Measurements from ENCODE around the gene MTRR.
A peak's percentile ranks its signal among the peaks of the same experiment; 100 is the strongest.

The MTRR gene

GRCh38 chr5:7857926-7858632 lies 10.9 kb upstream of the MTRR start:
- DNase-seq, result no peak

GRCh38 chr5:7866196-7866595 lies 2.8 kb upstream of the MTRR start:
- no peak for DNase-seq

GRCh38 chr5:7867260-7867659 lies 1.7 kb upstream of the MTRR start:
- DNase-seq, result peak; percentile 1

GRCh38 chr5:7868427-7868772 lies 548 bp upstream of the MTRR start:
- DNase-seq, result no peak

- DNase-seq, result no peak
Observed at GRCh38 chr5:7869474-7870136, 657 bp downstream of the MTRR start.

GRCh38 chr5:7871653-7872052 lies 2.7 kb downstream of the MTRR start:
- no peak for DNase-seq

- DNase-seq, result no peak
Observed at GRCh38 chr5:7872517-7873130, 3.7 kb downstream of the MTRR start.

GRCh38 chr5:7873216-7873615 lies 4.3 kb downstream of the MTRR start:
- no peak for DNase-seq

- no peak for DNase-seq
Observed at GRCh38 chr5:7874639-7875038, 5.7 kb downstream of the MTRR start.

- no peak for DNase-seq
Observed at GRCh38 chr5:7875151-7875550, 6.2 kb downstream of the MTRR start.

GRCh38 chr5:7876867-7877266 lies 7.9 kb downstream of the MTRR start:
- DNase-seq, result no peak

- DNase-seq, result no peak
Observed at GRCh38 chr5:7877851-7878250, 8.9 kb downstream of the MTRR start.

- no peak for DNase-seq
Observed at GRCh38 chr5:7878381-7878873, 9.5 kb downstream of the MTRR start.

GRCh38 chr5:7881091-7881490 lies 12.1 kb downstream of the MTRR start:
- no peak for DNase-seq

- no peak for DNase-seq
Observed at GRCh38 chr5:7881816-7882215, 12.9 kb downstream of the MTRR start.

GRCh38 chr5:7882926-7883325 lies 14.0 kb downstream of the MTRR start:
- no peak for DNase-seq

GRCh38 chr5:7884491-7885267 lies 15.7 kb downstream of the MTRR start:
- no peak for DNase-seq

GRCh38 chr5:7886849-7887475 lies 18.0 kb downstream of the MTRR start:
- peak; percentile 55 for DNase-seq

GRCh38 chr5:7888901-7889300 lies 20.0 kb downstream of the MTRR start:
- DNase-seq, result no peak

- no peak for DNase-seq
Observed at GRCh38 chr5:7894439-7894838, 25.5 kb downstream of the MTRR start.

GRCh38 chr5:7894860-7895259 lies 25.9 kb downstream of the MTRR start:
- DNase-seq, result no peak

- no peak for DNase-seq
Observed at GRCh38 chr5:7897014-7897600, 28.2 kb downstream of the MTRR start.

GRCh38 chr5:7902201-7902600 lies 33.3 kb downstream of the MTRR start:
- no peak for DNase-seq
